SK-N-SH (cell line): ENCODE results near the gene NTNG1. TPM values are rescaled to one million over a fixed set of nuclear protein-coding genes. Genes with fewer than 3 reads are reported as not detected.

Source experiments
- CTCF ChIA-PET: fragments of 300-600, 350-600 bp; formaldehyde crosslinking; extraction: SDS; loops from one replicate; lab custom pipeline; 2021; lab: Yijun Ruan, JAX
- POLR2A ChIA-PET: fragments of 350-600 bp; sonication (Branson Sonifier 250); formaldehyde crosslinking; extraction: SDS; loops from one replicate; lab custom pipeline; 2020; ENCODE audit warnings: antibody characterized with exemption, inconsistent platforms; lab: Yijun Ruan, JAX
- DNase-seq: peaks from one replicate; pipeline ENCODE4 v3.0.0; 2012
- H2AFZ ChIP-seq: fragments of 200-600 bp; sonication (generic); 2 replicates; pipeline ENCODE4 v1.8.1; 2016; ENCODE audit warnings: antibody characterized with exemption, mild to moderate bottlenecking, low read depth
- H3F3A ChIP-seq: fragments of 200-600 bp; sonication (generic); replicated peaks from 2 replicates; pipeline ENCODE3; 2016; ENCODE audit warnings: antibody characterized with exemption, mild to moderate bottlenecking; ENCODE audit not compliant: insufficient read depth
- H3K27ac ChIP-seq, 2 experiments: fragments of 200-500 bp in 1 of 2; fragments of 200-600 bp in 1 of 2; sonication (Bioruptor generic) in 1 of 2; sonication (generic), shearing (Covaris generic) in 1 of 2; 2 replicates each; pipeline versions ENCODE4 v1.5.1 to v1.6.1; 2014 to 2016; ENCODE audit warnings: low read depth in 2 of 2, inconsistent platforms in 1 of 2, low read length in 1 of 2, mild to moderate bottlenecking in 1 of 2, mixed read lengths in 1 of 2
- H3K27me3 ChIP-seq: fragments of 200-600 bp; sonication (generic), shearing (Covaris generic); 2 replicates; pipeline ENCODE4 v1.6.1; 2016; ENCODE audit warnings: mixed run types; ENCODE audit not compliant: insufficient read depth
- H3K36me3 ChIP-seq, 2 experiments: fragments of 200-500 bp in 1 of 2; fragments of 200-600 bp in 1 of 2; sonication (Bioruptor generic) in 1 of 2; sonication (generic) in 1 of 2; replicated peaks in 1 of 2; 2 replicates each; pipeline versions ENCODE3 to v1.5.1; 2014 to 2016; ENCODE audit warnings: low read length in 1 of 2, mild to moderate bottlenecking in 1 of 2; ENCODE audit not compliant: insufficient read depth in 2 of 2, control insufficient read depth in 1 of 2
- H3K4me1 ChIP-seq, 2 experiments: fragments of 200-500 bp in 1 of 2; fragments of 200-600 bp in 1 of 2; sonication (Bioruptor generic) in 1 of 2; sonication (generic), shearing (Covaris generic) in 1 of 2; 2 replicates each; pipeline versions ENCODE4 v1.5.1 to v1.6.1; 2014 to 2016; ENCODE audit warnings: low read depth in 1 of 2, low read length in 1 of 2, mixed run types in 1 of 2; ENCODE audit not compliant: insufficient read depth in 2 of 2, control insufficient read depth in 1 of 2
- H3K4me2 ChIP-seq: fragments of 200-600 bp; sonication (generic), shearing (Covaris generic); 2 replicates; pipeline ENCODE4 v1.6.1; 2017; ENCODE audit warnings: mixed run types
- H3K4me3 ChIP-seq, 2 experiments: fragments of 200-500 bp in 1 of 2; fragments of 200-600 bp in 1 of 2; sonication (Bioruptor generic) in 1 of 2; sonication (generic), shearing (Covaris generic) in 1 of 2; 2 replicates each; pipeline versions ENCODE4 v1.5.1 to v1.8.1; 2014 to 2016; ENCODE audit warnings: low read depth in 2 of 2, inconsistent platforms in 1 of 2, low read length in 1 of 2, mild to moderate bottlenecking in 1 of 2, mixed read lengths in 1 of 2, moderate library complexity in 1 of 2
- H3K79me2 ChIP-seq: fragments of 200-600 bp; sonication (generic); 2 replicates; pipeline ENCODE4 v1.8.1; 2017; ENCODE audit warnings: mild to moderate bottlenecking; ENCODE audit not compliant: insufficient read depth
- H3K9ac ChIP-seq: fragments of 200-600 bp; sonication (generic); 2 replicates; pipeline ENCODE4 v1.6.1; 2017; ENCODE audit warnings: mixed run types
- H3K9me2 ChIP-seq: fragments of 200-600 bp; sonication (generic); 2 replicates; pipeline ENCODE4 v1.6.1; 2017; ENCODE audit warnings: mixed run types
- H3K9me3 ChIP-seq: fragments of 200-600 bp; sonication (generic); 2 replicates; pipeline ENCODE4 v1.6.1; 2017; ENCODE audit warnings: mixed run types, mild to moderate bottlenecking, moderate library complexity
- H4K20me1 ChIP-seq: fragments of 200-600 bp; sonication (generic); 2 replicates; pipeline ENCODE4 v1.6.1; 2017; ENCODE audit warnings: mild to moderate bottlenecking, mixed run types; ENCODE audit not compliant: insufficient read depth
- EP300 ChIP-seq, 2 experiments: IDR thresholded peaks; 2 replicates each; pipeline versions ENCODE4 v1.4.0 to v1.6.1; 2012; ENCODE audit warnings: borderline replicate concordance in 1 of 2, low read depth in 1 of 2, low read length in 1 of 2
- EZH2phosphoT487 ChIP-seq: fragments of 200-600 bp; sonication (generic); IDR thresholded peaks from 2 replicates; pipeline ENCODE4 v1.6.1; 2017; ENCODE audit warnings: low read depth, mixed run types, mild to moderate bottlenecking, antibody characterized with exemption, moderate library complexity, borderline replicate concordance
- FOSL2 ChIP-seq: IDR thresholded peaks from 2 replicates; pipeline ENCODE4 v1.4.0; 2012; ENCODE audit warnings: low read depth, mild to moderate bottlenecking, moderate library complexity, borderline replicate concordance
- FOXM1 ChIP-seq: IDR thresholded peaks from 2 replicates; pipeline ENCODE4 v1.4.0; 2012; ENCODE audit warnings: low read depth, mild to moderate bottlenecking
- GABPA ChIP-seq: IDR thresholded peaks from 2 replicates; pipeline ENCODE4 v1.4.0; 2012; ENCODE audit warnings: low read depth, mild to moderate bottlenecking
- GATA2 ChIP-seq: sonication (generic); formaldehyde crosslinking; IDR thresholded peaks from 2 replicates; pipeline ENCODE4 v1.5.0; 2020; ENCODE audit warnings: mild to moderate bottlenecking, missing genetic modification reagents
- JUND ChIP-seq: IDR thresholded peaks from 2 replicates; pipeline ENCODE4 v1.4.0; 2012
- MXI1 ChIP-seq: IDR thresholded peaks from 2 replicates; pipeline ENCODE4 v1.6.1; 2012; ENCODE audit warnings: mild to moderate bottlenecking, low read depth, low read length, improper control_type of control experiment
- NFIC ChIP-seq: IDR thresholded peaks from 2 replicates; pipeline ENCODE4 v1.4.0; 2012; ENCODE audit warnings: borderline replicate concordance
- NRF1 ChIP-seq: IDR thresholded peaks from 2 replicates; pipeline ENCODE4 v1.6.1; 2012; ENCODE audit warnings: low read depth, mild to moderate bottlenecking, low read length
- RCOR1 ChIP-seq: fragments of 150-350 bp; IDR thresholded peaks from 2 replicates; pipeline ENCODE4 v1.6.1; 2017; ENCODE audit warnings: antibody characterized with exemption, low read length
- RFX5 ChIP-seq: IDR thresholded peaks from 2 replicates; pipeline ENCODE4 v1.6.1; 2012; ENCODE audit warnings: mild to moderate bottlenecking, improper control_type of control experiment, low read length
- SIN3A ChIP-seq: IDR thresholded peaks from 2 replicates; pipeline ENCODE4 v1.6.1; 2012; ENCODE audit warnings: low read depth, mild to moderate bottlenecking, low read length, moderate library complexity, borderline replicate concordance
- TEAD4 ChIP-seq: IDR thresholded peaks from 2 replicates; pipeline ENCODE4 v1.4.0; 2012; ENCODE audit warnings: mild to moderate bottlenecking, borderline replicate concordance; ENCODE audit not compliant: insufficient read depth
- YY1 ChIP-seq: IDR thresholded peaks from 2 replicates; pipeline ENCODE4 v1.4.0; 2012; ENCODE audit warnings: low read depth, mild to moderate bottlenecking
- WGBS: methylation state at CpG from one replicate; pipeline ENCODE4 v1.1.6; 2017; ENCODE audit warnings: low lambda C conversion rate; 5-methylcytosine and 5-hydroxymethylcytosine counted together
- polyA plus RNA-seq, 3 experiments: library from polyadenylated mRNA; depleted of rRNA; stranded (reverse); fragments of >200 nt; gene quantifications; 2 replicates each; pipeline ENCODE4 v1.2.3, GENCODE V29; 2012
- TF ChIP-seq, protein P1 (sequence below): IDR thresholded peaks from 2 replicates; pipeline ENCODE4 v1.4.0; 2012; ENCODE audit warnings: low read depth, borderline replicate concordance
- TF ChIP-seq, protein P2 (sequence below): IDR thresholded peaks from 2 replicates; pipeline ENCODE4; 2012
- TF ChIP-seq, protein P3 (sequence below): fragments of 150-350 bp; IDR thresholded peaks from 2 replicates; pipeline ENCODE4 v1.6.1; 2017; ENCODE audit warnings: antibody characterized with exemption, low read length, low read depth, borderline replicate concordance
- TF ChIP-seq, protein P4 (sequence below): fragments of 150-350 bp; IDR thresholded peaks from 2 replicates; pipeline ENCODE4 v1.6.1; 2016; ENCODE audit warnings: mild to moderate bottlenecking, low read depth, low read length

NTNG1 gene
- polyA plus RNA-seq, 1 of the 3 experiments (the other 2 are of a cell fraction): 0.03 TPM

DNA sequence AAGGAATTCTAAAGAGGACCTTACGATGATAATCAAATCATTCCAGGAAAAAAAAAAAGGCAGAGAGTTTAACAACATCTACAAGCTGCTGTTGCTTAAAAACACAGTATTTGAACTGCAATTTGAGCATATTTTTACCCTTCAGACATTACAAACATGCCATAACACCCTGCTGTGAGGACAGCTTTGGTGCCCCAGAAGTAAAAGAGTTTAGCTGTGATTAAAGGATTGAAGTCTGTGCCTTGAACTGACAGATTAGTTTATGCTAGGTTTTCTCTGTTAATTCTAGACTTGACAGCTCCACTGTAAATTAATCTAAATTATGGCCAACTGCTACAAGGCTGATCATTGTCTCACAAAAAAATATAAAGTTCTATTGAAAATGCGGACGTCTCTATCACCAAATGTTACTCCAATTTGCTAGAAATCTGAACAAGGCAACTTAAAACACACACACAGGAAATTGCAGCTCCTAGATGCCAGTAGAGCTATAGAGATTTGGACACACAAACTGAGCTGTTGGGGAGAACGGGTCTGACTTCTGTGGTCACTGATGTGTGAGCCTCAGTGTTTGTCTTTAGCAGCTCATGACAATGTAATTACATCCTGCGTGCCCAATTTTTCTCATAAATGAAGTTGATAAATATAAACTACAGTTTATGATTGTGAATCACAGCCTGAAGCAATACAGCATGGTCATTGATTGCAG lies 217.9 kb downstream of the NTNG1 start:
- no peaks in the 10 kb centered on the region for H3F3A ChIP-seq
- no peaks in the 10 kb centered on the region for H3K9me3 ChIP-seq
- no peaks in the 10 kb centered on the region for H4K20me1 ChIP-seq
- CTCF ChIA-PET: no interaction called here
- no peak for DNase-seq
- POLR2A ChIA-PET: no interaction called here
- H3K36me3 ChIP-seq: no peaks in the 10 kb centered on the region
- no peak for TF ChIP-seq FOSL2
- TF ChIP-seq FOXM1: no peak
- TF ChIP-seq, protein P1, sequence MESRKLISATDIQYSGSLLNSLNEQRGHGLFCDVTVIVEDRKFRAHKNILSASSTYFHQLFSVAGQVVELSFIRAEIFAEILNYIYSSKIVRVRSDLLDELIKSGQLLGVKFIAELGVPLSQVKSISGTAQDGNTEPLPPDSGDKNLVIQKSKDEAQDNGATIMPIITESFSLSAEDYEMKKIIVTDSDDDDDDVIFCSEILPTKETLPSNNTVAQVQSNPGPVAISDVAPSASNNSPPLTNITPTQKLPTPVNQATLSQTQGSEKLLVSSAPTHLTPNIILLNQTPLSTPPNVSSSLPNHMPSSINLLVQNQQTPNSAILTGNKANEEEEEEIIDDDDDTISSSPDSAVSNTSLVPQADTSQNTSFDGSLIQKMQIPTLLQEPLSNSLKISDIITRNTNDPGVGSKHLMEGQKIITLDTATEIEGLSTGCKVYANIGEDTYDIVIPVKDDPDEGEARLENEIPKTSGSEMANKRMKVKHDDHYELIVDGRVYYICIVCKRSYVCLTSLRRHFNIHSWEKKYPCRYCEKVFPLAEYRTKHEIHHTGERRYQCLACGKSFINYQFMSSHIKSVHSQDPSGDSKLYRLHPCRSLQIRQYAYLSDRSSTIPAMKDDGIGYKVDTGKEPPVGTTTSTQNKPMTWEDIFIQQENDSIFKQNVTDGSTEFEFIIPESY: no peak
- no peak for TF ChIP-seq YY1
- TF ChIP-seq, protein P2, sequence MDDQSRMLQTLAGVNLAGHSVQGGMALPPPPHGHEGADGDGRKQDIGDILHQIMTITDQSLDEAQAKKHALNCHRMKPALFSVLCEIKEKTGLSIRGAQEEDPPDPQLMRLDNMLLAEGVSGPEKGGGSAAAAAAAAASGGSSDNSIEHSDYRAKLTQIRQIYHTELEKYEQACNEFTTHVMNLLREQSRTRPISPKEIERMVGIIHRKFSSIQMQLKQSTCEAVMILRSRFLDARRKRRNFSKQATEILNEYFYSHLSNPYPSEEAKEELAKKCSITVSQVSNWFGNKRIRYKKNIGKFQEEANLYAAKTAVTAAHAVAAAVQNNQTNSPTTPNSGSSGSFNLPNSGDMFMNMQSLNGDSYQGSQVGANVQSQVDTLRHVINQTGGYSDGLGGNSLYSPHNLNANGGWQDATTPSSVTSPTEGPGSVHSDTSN: no peak
- no peak for TF ChIP-seq MXI1
- no peak for TF ChIP-seq TEAD4
- TF ChIP-seq EP300 (IDR thresholded peaks at IDR 0.05; ENCODE audit: borderline replicate concordance in 1 of 2, low read depth in 1 of 2, low read length in 1 of 2): no peak
- no peak for TF ChIP-seq RCOR1
- no peak overlapping the region for H3K4me2 ChIP-seq
- H3K4me3 ChIP-seq: no peak overlapping the region
- H3K27me3 ChIP-seq: no peaks in the 10 kb centered on the region
- H3K27ac ChIP-seq: no peak overlapping the region
- no peak overlapping the region for H2AFZ ChIP-seq
- WGBS: 34% methylated on average over 5 of the region's 5 CpGs
- H3K9me2 ChIP-seq: no peaks in the 10 kb centered on the region
- H3K79me2 ChIP-seq: no peaks in the 10 kb centered on the region
- peaks cover 0 to 13% of the 10 kb centered on the region in 2 experiments; a peak in 2 of 4 replicates for H3K4me1 ChIP-seq
- no peak overlapping the region for H3K9ac ChIP-seq

DNA sequence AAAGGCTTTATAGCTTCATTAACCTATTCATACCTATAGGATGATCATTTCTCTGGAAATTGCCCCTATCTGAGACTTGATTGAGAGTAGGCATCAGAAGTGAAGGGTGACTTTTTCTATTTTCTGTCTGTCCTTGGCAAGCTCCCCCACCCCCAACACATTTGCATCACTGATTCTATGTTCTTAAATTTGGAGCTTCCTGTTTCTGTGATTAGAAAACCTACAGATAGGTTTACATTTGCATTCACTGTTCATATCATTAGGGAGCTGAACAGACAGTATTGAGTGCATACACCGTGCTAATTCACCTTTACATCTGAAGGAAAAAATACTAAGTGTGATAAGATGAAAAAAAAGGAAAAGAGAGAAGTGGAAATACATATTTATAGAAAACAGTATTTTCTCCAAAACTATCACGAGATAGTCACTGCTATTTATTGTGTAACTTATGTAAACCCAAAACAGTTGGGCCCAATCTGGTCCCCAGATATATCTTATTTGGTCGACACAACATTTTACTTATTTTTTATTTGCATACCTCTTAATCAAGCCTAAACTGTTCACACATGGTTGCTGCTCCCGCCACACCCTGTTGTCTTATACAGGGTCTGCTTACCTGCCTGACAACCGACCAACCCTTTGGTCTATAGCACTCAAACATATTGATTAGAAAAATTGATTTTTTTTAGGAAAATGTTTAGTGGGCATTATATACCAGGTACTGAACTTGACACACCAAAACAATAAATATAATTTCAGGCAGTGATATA lies 218.8 kb downstream of the NTNG1 start:
- H3K79me2 ChIP-seq: no peaks in the 10 kb centered on the region
- H3K4me1 ChIP-seq: peaks cover 0 to 13% of the 10 kb centered on the region in 2 experiments; a peak in 2 of 4 replicates
- CTCF ChIA-PET: no interaction called here
- no peak overlapping the region for H3K4me3 ChIP-seq
- H2AFZ ChIP-seq: no peak overlapping the region
- DNase-seq: no peak
- H3K9me2 ChIP-seq: no peaks in the 10 kb centered on the region
- no peaks in the 10 kb centered on the region for H3K9me3 ChIP-seq
- no peaks in the 10 kb centered on the region for H4K20me1 ChIP-seq
- no peaks in the 10 kb centered on the region for H3K36me3 ChIP-seq
- H3K27ac ChIP-seq: no peak overlapping the region
- H3K4me2 ChIP-seq: no peak overlapping the region
- no peak overlapping the region for H3K9ac ChIP-seq
- no peak for TF ChIP-seq NRF1
- TF ChIP-seq RFX5: no peak
- TF ChIP-seq, protein P3, sequence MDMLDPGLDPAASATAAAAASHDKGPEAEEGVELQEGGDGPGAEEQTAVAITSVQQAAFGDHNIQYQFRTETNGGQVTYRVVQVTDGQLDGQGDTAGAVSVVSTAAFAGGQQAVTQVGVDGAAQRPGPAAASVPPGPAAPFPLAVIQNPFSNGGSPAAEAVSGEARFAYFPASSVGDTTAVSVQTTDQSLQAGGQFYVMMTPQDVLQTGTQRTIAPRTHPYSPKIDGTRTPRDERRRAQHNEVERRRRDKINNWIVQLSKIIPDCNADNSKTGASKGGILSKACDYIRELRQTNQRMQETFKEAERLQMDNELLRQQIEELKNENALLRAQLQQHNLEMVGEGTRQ: no peak
- TF ChIP-seq NFIC: no peak
- no peak for TF ChIP-seq SIN3A
- no peak for TF ChIP-seq YY1
- TF ChIP-seq JUND: no peak
- no peak for TF ChIP-seq EZH2phosphoT487
- TF ChIP-seq GATA2 (CRISPR knock-in tag): no peak
- TF ChIP-seq, protein P4, sequence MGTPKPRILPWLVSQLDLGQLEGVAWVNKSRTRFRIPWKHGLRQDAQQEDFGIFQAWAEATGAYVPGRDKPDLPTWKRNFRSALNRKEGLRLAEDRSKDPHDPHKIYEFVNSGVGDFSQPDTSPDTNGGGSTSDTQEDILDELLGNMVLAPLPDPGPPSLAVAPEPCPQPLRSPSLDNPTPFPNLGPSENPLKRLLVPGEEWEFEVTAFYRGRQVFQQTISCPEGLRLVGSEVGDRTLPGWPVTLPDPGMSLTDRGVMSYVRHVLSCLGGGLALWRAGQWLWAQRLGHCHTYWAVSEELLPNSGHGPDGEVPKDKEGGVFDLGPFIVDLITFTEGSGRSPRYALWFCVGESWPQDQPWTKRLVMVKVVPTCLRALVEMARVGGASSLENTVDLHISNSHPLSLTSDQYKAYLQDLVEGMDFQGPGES: no peak
- TF ChIP-seq TEAD4: no peak
- no peak for TF ChIP-seq GABPA
- TF ChIP-seq, all 33 proteins: peak for 0
- H3K27me3 ChIP-seq: no peaks in the 10 kb centered on the region
- no peaks in the 10 kb centered on the region for H3F3A ChIP-seq
- 21% methylated on average over 5 of the region's 5 CpGs for WGBS
- POLR2A ChIA-PET: no interaction called here
